ENCODE measurements around the gene CASZ1.

Gene CASZ1

DNA sequence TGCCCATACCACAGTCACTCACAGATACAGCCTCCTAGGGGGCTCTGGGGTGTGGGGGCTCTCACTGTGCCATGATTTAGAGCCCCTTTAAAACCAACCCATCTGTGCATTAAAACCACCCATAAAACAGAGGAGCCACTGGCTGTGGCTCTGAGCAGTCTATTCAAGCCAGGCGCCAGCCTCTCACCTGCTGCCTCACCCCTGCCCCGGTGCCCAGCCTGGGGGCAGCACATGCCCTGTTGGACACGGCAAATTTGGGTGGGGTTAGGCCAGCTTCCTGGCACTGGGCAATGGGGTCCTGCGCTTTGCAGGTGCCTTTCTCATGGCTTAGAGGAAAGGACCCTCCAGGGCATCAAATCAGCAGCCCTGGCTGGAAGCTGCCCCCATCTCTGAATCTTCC is 73.1 kb downstream of the CASZ1 start:
- no peak for DNase-seq

DNA sequence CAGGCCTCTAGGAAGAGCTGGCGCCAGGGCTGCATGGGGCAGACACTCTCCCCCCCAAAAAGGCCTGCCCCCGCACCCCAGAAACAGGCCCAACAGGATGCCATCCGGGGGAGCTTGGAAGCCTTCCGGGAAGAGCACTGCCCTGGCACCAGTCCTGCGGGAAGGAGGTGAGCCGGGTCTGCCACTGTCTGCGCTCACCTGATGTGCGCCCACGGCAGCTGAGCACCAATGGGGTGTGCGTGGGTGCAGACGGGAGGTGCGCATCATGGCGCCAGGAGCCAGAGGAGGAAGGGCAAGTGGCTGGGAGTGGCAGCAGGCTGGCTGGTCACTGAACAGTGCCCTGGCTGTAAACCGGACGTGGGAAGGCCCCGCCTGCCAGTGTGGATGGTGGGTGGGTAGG is 73.6 kb downstream of the CASZ1 start:
- no peak for DNase-seq

DNA sequence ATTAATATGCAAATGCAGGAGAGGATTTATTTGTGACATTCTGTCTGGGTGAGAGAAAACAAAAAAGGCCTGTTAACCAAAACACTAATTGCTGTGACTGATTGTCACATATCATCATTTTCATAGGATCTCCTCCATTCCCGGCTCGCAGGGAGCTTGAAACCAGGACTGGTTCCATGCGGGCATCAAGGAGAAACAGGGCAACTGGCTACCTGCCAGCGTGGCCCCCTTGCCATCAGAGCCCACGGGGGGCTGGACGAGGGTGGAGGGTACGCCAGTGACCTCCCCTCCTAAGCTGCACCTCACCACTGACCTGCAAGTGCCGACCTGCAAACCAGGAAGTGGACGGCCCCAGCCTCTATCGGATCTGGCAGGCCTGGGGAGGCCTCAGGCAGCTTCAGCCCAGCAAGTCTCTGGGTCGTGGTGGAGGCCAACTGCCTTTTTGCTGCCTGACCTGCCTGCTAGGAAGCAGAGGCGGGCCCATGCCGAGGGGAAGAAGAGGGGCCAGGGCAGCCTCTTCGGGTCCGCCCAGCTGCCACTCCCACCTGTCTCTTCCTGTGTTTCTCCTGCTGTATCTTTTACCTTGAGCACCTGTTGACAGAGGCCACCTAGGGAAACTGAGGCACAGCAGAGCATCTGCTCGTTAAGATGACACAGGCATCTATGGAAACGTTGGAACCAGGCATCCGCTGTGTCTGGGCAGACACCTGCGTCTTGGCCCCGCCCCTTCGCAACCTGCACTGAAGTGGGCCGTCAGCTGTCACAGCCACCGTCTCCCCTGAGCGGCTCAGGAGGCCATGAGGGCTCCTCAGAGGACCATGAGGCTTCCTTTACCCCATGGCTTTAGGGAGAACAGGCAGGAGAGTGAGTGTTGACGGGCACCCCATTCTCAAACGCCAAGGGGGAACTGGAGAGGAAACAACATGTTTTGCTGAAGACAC is 74.8 kb downstream of the CASZ1 start:
- no peak for DNase-seq

DNA sequence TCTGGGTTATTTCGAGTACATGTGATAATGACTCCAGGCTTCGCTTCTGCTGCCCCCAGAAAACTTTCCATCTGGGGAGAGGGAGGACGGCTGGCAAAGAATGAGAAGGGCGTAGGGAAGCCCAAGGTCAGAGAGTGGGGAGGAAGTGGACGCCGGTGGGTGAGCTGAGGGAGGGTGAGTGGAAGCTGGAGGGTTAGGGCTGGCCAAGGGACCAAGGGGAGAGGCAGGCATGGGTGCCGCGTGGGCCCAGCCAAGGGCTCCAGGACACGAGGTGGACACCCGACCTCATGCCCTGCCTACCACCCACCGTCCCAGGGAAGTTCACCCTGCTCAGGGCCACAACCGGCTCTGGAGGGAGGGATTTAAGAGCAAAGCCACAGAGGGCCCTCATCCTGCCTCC is 75.8 kb downstream of the CASZ1 start:
- no peak for DNase-seq

DNA sequence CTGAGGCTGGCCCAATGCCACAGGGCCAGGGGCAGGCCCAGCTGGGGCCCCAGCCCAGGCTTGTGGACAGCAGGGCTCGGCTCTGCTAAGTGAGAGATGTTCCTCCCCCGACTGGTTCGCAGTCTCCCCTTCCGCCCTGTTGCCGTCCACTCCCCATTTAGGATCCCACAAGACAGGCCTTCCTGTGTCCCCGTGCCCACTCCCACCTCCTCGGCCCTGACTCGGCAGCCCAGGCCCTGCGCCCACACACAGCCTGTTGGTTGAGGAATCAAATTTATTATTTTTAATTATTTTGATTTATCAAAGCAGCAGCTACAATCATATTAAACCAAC is 78.4 kb downstream of the CASZ1 start:
- DNase-seq: no peak

DNA sequence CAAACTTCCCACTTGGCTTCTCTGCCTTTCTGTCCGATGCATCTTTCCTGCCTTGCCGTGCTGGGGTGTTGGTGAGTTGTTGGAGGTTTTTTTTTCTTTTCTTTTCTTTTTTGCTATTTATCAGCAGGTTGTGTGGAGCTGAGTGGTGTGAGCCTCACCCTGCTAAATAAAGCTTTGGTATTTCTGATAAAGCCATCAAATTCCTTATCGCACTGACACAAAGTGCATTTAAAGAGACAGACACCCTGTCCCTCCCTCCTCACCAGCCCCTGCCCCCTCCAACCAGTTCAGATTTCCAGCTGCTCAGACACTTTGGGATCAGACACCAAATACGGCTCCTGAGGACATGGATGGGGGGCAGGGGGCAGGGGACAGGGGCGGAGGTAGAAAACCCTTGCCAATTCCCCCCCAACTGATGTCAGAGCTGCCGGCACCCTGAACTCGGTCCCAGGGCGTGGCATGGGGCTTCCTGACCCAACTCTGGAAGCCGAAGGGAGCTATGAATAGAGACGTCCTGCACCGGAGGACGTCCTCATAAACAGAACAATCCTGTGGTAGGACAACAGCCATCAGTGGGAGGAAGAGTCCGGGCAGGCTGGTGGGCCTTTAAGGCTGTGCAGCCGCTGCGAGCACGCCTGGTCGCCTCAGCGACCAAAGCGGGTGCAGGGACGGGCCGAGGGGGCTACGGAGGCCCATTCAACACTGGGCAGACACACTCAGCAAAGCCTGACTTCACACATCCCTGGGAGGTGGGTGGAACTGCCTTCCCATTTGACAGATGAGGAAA is 79.0 kb downstream of the CASZ1 start:
- DNase-seq: no peak

DNA sequence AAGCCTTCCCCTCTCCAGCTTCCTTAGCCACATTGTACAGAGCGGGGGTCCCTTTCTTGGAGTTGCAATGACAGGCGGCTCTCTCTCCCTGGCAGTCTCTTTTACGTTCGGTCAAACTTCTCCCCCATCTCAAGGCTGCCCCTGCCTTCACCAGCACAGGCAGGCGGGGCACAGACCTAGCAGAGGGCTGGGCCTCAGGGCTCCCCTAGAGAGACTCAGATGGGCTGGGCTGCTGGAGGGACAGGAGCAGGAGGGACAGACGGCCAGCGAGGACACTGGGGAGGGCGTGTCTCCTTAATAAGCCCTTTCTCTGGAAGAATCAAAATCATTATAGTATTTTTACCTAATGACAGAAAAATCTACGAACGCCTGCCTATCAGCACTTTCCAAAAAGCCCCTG is 79.6 kb downstream of the CASZ1 start:
- DNase-seq: no peak

DNA sequence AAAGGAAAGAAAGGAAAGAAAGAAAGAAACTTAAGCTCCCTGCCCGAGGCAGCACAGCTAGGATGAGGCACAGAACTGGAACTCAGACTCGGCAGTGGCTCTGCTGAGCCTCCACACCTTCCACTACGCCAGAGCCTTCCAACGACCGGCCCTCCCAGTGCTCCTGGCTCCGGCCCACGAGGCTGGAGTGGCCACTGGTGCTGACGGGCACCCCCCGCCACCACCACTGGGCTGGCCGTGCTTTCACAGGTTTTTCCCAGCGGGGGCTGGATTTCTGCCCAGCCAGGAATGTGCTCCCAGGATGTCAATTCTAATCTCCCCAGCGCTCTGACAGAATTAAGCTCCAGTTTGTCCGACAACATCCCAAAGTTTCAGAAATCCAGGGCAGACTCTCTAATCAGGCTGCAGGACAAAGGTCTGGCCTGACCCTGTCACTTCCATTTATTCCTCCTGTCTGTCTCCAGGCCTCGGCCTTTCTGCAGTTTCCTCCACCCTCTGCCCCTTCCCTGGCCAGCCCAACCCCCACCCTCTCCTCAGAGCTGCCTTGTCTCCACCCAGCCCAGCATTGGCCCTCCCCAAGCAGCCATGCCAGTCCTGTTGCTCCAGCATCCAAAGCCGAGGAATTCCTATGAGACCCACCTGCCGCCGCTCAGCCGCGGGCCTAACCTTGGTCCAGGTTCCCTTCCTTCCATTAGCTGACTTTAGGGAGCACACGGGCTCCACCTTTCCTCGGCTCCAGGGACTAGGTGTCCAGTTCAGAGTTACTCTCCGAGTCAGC is 81.9 kb downstream of the CASZ1 start:
- DNase-seq: no peak

DNA sequence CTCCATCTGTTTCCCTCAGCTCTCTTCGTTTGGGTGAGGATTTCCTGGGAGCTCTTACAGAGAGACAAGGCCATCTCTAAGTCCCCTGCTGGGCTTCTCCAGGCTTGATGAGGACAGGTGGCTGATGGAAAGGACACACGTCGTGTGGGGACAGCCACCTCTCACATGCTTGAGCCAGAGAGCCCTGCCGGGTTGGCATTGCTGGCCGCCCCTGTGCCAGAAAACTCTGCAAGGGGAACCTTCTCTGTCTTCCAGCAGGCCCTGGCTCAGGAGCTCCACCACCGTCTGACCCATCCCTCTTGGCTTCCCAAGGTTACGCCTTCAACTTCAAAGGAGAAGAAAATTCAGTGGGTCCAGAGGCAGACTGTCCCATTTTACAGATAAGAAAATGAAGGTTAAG is 82.8 kb downstream of the CASZ1 start:
- no peak for DNase-seq

DNA sequence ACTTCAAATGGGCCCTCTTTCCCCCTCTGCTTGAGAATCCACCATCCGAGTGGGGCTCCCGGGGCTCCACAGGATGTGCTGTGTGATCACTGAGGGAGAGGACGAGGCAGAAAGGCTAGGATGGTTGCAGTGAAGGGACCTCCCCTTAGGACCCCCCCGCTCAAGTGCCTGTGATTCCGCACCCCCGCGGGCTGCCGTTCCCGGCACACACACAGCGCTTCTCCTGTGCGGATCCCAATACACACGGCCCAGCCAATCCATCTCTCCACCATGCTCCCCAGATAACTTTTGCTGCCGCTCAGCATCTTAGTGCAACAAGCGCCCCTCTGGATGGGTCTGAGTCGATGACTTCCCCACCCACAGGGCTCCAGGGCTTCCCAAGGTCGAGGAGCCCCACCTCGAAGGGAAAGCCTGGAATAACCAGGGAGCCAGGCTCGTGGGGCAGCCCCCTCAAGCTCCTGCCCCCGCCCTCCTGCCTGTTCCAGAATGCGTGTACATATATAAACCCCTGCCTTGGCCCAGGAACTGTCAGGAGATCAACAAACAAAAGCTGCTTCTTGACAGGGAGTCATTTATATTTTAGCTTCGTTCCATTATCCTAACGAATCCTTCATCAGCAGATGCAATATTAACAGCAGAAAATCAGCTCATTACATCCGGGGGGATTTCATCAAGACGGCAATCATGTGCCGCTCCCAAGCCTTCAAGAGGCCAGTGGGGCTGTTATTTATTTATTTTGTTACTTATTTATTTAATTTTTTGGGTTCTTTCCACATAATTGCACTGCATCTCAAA is 83.7 kb downstream of the CASZ1 start:
- no peak for DNase-seq

DNA sequence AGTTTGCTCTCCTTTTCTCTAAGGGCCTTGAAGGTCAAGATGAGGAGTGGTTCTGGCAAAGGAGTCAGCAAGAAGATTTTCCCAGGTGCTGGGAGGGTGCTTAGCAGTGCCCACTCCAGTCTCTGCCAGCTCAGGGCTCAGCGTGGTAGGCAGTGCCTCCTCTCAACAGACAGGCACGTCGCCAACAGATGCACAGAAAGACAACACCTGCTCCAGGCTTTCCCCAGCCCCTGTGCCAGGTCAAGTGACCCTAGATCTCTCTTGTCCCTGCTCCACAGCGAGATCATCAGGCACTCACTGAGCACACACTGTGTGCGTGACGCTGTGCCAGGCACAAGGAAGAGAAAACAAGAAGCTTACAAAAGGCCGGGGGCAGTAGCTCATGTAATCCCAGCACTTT is 86.0 kb downstream of the CASZ1 start:
- no peak for DNase-seq

DNA sequence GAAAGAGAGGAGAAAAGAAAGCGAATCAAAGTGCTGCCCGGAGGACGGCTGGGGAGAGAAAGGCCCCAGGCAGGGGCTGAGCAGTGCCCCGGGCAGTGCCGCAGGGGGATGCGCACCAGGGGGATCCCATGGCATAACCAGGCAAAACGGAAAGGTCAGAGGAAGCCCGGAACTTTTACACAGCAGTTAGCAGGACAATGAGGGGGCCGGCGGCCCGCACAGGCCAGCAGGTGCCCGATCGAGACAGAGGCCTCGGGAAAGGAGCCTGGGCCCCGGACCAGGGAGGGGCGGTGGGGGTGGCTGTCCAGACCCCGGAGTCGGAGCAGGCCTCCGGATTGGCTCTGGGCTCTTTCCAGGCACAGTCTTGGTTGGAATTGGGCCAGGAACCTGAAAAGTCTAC is 86.8 kb downstream of the CASZ1 start:
- no peak for DNase-seq

DNA sequence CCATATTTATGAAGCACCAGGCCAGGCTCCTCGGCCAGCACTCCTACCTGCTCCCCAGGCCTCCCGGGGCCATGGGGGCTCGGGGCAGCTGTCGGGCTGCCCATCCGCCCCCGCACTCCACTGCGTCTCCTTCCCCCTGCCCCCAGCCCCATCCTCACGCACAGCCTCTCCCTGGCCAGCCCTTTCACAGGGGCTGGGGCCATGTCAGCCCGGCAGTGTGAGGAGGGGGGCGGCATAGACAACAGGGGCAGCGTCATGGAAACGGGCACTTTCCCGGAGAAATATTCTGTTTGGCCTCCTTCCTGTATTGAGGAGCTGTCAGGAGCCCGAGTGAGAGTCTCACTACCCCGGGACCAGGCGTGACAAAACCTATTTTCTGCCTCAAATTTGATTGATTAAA is 87.3 kb downstream of the CASZ1 start:
- no peak for DNase-seq

DNA sequence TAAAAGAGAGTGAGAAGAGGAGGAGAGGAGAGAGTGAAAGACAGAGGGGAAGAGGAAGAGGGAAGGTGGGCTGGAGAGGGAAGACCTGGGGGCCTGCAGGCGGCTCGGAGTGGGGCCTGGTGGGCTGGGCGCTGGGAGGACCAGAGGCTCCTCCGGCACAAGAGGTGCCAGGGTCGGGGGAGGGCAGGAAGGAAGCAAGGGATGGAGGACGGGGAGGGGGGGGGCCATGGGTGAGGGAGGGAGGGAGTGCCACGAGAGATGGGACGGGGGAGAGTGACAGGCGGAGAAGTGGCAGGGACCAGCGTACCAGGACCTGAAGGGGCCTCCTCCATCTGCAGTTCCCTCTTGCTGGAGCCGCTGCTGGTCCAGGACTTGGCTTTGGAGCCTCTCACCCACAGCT is 87.7 kb downstream of the CASZ1 start:
- no peak for DNase-seq

DNA sequence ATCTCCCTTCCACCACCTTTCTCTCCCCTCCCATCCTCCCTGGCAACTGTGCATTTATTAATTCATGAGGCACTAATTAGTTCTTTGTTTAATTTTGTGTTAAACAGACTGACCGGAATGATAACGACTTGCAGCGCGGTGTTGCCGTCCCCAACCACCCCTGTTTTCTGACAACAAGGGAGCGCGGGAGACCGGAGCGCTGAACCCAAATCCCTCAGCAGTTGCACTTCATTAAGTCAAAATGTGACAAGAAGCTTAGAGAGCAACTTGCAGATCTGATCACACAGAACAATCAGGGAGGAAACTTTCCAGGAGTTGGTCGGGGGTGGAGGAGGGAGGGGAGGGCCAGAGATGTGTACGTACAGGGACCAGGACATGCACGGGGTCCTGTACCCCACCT is 89.2 kb downstream of the CASZ1 start:
- DNase-seq: no peak

DNA sequence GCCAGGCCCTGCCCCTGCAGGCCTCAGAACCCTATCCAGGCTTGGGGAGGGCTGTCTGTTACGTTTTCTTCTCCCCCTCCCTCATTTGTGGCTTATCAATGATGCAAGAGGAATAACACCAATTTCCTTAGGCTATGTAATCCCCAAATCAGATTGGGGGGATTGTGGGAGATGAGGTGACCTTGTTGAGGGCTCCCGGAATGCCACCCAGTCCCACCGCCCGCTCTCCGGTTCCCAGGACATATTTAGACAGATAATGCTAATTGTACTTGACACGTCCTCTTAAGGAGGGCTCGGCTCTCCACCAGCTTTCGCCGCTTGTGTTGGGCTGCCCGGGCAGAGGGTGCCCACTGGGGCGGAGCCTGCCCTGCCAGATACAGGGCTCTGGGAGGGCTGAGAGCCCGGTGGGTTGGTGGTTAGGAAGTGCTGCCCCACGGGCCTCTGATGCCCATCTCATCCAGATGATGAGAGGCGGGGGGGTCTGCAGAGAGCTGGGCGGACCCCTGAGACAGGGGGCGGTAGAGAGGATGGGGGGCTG is 90.0 kb downstream of the CASZ1 start:
- no peak for DNase-seq

DNA sequence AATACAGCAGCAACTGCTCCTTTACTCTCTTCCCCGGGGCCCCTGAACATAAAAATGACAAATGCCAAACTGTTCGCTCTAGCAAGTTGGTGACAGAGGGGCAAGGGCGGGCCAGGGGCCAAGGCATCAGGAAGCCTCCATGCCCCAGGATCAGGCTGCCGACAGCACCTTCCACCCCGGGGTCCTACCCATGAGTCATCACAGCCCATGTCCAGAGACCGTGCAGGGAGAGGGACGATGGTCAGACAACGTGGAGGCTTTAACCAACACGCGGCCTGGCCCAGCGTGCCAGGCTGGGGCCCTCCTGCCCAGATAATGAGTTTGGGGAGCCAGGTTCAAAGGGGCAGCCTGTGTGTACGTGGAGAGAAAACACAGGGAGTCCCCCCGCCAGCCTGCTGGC is 90.5 kb downstream of the CASZ1 start:
- no peak for DNase-seq

DNA sequence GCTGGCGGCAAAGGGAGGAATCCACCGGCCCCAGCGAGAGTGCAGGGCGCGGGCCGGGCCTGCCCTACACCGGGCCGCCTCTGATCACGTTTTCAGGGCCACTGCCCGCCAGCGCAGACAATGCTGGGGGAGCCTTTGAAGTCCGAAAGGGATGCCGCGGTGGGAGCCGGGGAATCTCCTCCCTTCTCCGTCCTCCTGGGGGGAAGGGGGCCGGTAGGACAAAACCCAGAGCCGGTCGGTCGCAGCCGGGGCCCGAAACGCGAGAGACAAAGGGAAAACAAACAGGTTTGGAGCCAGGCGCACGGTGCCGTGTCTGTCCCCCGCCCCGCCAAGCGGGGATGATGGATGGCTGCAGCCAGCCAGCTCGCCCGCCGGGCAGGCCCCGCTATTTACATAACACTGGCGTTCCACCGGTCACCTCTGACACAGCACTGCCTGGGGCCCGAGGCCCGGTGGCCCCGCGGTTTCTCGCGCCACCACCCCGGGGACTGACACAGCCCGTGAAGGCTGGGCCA is 92.0 kb downstream of the CASZ1 start:
- DNase-seq: no peak

DNA sequence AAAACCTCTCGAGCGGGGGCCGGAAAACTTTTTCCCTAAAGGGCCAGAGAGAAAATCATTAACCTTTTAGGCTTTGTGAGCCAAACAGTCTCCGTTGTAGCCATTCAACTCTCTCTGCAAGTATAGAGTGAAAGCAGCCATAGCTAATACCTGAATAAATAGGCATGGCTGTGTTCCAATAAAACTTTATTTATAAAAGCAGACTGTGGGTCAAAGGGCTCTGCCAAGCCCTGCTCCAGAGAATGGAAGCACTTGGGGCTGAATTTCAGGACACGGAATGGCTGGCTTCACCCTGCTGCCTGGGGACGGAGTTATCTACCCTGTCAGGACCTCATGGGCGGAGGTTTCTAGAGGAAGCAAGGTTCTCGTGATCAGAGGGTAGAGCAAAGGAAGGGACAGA is 92.7 kb downstream of the CASZ1 start:
- no peak for DNase-seq

DNA sequence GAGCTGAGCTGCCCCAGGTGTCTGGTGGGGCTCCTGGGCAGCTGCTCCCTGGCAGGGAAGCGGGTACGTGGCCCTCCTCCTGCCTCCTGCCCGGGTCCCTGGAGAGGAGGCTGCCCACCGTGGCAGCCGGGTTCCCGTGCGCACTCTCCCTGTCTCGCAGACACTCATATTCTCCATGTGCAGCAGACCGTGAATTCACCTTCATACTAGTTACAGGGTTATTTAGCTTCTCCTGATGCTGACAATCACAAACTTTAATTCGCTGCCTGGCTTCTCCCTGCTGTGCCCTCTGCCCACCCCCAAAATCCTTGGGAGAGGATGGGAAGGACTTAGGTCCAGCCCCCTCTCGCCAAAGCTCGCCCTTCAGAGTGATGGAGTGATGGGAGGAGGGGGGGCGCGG is 95.3 kb downstream of the CASZ1 start:
- no peak for DNase-seq

DNA sequence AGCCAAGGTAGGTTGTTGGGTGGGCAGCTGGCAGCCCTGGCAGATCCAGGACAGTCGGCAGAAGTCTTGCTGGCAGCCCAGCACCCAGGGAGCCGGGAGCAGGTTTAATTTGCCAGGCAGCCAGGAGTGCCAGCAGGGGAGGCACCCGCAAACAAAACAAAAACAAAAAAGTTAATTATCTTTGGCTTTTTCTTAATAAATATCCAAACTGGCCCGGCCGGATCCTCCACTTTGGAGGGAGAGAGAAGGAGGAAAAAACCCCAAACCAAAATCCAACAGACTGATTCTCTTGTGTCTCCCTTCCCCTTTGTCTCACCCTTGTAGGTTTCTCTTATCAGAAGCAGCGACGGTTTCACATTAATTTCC is 97.0 kb downstream of the CASZ1 start:
- no peak for DNase-seq

DNA sequence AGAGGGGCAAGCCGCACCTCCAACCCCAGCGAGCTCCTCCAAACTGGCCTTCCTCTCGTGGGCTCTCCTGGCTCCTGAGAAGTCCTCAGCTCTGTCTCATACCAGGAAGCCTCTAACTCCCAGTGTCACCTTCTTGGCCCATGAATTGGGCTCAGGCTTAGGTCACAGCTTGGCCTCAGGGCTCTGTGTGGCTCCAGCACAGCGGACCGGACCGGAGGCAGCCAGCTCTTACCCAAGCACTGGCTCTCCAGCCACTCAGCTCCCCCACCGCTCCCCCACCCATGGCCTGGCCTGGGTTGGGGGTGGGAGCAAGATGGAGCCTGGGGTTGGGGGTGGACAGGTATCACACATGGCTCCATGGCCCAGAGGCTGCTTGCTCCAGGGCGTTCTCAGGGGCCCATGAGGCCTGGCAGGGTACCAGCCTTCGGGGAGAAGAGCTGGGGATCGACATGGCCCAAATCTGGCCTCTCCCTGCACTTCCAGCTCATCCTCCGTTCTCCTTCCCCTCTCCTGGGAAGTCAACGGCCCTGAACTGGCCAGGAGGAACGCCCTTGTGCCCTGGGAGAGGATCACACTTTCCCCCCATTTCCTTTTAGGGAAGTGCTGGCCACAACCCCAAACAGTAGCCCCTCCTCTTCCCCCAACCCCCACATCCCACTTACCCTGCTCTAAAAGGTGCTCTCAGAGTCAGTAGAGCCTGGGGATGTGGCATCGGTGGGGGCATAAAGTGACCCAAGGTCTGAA is 97.5 kb downstream of the CASZ1 start:
- DNase-seq: no peak
